Measurements from ENCODE around the gene CARMIL1.

- TF ChIP-seq CTCF (IDR thresholded peaks at IDR 0.05; ENCODE audit: low read depth, low read length): peak; percentile 71
- TF ChIP-seq EZH2phosphoT487 (IDR thresholded peaks at IDR 0.05; ENCODE audit: low read depth): no peak
Observed at GRCh38 chr6:25556516-25556915, 277.3 kb downstream of the CARMIL1 start.
